NCI-H526 (cell line): ENCODE results near the gene DHX8.
"Not testable (repeated sequence)": the region's sequence is repeated elsewhere in the genome, so short reads cannot be mapped to it uniquely, and the experiment has no call there.

Experiments
- DNase-seq, 2 experiments: peaks; one replicate each; lab custom pipeline; 2025; lab: John Stamatoyannopoulos, UW

The DHX8 gene

DNA sequence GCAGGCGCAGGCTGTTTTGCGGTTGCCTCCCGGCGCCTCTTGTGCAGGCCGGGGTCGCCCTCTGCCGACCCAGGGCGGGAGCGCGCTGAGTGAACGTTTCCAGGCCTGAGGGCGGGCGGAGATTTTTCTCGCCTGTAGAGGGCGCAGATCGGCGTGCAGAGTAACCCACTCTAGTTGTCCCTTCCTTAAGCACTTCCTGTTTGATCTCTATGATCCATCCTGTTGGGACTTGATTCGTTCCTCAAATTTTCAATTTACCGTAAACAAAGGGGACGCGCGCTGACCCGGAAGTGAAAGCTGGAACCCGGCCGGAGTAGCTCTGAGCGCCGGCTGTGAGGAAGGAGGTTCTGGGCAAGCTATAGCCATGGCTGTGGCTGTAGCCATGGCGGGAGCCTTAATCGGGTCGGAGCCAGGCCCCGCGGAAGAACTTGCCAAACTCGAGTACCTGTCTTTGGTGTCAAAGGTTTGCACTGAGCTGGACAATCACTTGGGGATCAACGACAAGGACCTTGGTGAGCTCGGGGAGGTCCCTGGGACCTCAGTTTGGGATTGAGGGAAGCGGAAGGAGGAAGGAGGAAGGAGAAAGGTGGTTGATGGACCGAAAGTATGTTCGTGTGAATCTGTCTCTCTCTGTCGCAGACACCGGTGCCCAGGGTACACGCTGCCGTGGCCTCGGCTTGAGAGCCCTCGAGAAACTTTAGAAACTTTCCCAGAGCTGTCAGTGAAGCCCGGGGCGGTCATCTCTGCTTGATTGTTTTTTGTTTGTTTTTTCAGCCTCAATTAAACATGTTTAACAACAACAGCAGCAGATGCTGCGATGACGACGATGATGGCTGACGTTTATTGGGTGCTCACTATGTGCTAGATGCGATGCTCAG, at the start of gene DHX8:
TSS of gene DHX8 (plus strand) at position 302 of the 878 bp plus-strand sequence. CDS start at position 365, 63 bp downstream.
- peak; percentile 98 to 99 for DNase-seq

DNA sequence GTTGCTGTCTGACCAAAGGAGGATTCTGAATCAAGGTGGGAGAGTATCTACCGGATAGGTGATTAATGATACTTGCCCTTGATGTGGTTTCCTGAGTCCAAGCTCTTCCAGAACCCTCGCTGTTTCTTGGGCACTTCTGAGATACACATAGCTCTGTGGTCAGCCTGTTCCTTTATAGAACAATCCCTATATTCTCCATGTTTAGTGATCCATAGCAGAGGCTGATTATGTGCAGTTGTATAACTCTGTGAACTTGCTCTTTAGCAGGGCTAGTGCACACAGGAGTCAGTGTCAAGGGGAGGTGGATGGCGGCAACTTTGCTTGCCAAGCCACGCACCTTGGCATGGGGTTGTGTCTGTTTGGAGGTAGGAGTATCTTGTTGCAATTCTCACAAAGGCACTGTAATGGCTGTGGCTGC, 48.9 kb upstream of the DHX8 start:
- peak; percentile 36 to 57 for DNase-seq

DNA sequence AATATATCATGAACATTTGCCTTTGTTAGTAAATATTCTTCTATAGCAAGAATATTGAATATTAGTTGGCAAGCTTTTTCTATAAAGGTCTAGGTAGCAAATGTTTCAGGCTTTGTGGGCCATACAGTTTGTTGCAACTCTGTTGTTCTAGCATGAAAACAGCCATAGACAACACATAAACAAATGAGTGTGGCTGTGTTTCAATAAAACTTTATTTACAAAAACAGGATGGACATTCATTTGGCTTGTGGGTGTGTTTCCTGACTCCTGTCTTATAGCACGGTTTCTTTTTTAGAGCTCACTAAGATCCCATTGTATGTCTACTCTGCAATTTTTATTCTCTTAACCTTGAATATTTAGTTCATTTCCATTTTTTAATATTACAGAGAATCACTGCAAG, 46.0 kb upstream of the DHX8 start:
- DNase-seq: no peak

DNA sequence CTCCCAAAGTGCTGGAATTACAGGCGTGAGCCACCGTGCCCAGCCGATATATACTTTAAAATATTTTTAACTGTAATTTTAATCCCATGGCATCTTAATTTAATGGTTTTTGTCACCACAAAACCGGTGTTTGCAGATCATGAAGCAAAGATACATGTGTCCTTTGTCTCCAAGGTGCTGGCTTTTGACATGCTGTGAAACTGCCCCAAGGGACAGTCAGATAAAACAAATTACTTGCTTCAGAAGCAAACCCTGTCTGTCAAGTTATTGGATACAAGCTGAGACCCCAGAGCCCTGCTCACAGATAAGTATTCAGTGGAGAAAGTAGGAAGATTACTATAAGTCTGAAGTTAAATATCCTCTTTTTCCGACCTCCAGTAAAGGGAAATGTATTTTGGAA, 45.1 kb upstream of the DHX8 start:
- no peak for DNase-seq

DNA sequence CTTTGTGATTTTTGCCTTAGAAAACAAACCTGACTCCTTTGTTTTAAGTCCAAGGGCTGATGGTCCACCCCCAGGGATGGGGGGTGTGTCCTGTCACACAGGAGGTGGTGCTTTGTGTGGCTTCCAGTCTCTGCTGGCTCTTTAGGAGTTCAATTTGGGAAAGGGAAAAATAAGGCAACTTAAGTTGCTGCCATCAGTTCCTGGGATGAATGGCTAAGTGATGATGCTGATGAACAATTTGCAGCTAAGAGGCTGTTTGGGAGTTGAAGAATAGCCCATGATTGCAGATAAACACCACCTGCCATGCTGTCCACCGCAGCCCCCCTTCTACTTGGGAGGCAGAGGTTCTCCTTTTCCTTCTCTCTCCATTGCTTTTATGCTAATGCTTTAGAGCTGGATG, 44.7 kb upstream of the DHX8 start:
- no peak for DNase-seq

DNA sequence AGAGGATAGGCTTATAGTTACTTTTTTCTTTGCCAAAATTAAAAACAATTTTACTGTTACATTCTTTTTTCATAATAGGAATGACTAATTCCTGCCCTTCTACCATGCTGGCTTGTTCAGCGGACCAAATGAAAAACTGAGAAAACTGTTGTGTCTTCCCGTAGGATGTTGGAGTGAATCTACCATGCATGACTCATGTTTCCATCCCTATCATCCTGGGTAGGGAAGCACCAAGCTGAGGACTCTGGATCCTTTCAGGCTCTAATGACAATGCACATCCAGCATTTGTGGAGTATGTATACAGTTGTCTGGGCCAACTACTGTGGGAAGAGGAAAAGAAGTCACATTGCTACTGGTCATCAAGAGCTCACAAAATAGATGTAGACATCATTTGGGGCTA, 41.1 kb upstream of the DHX8 start:
- no peak for DNase-seq

DNA sequence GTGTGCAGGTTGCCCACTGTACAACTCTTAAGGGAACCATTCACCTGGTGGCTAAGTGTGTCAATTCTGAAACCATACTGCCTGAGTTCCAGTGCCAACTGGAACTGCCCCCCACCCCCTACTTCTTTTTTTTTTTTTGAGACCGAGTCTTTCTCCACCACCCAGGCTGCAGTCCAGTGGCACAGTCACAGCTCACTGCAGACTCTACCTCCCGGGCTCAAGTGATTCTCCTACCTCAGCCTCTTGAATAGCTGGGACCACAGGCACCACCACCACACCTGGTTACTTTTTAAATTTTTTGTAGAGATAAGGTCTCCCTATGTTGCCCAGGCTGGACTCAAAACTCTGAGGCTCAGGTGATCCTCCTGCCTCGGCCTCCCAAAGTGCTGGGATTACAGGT, 40.4 kb upstream of the DHX8 start:
- DNase-seq: no peak

DNA sequence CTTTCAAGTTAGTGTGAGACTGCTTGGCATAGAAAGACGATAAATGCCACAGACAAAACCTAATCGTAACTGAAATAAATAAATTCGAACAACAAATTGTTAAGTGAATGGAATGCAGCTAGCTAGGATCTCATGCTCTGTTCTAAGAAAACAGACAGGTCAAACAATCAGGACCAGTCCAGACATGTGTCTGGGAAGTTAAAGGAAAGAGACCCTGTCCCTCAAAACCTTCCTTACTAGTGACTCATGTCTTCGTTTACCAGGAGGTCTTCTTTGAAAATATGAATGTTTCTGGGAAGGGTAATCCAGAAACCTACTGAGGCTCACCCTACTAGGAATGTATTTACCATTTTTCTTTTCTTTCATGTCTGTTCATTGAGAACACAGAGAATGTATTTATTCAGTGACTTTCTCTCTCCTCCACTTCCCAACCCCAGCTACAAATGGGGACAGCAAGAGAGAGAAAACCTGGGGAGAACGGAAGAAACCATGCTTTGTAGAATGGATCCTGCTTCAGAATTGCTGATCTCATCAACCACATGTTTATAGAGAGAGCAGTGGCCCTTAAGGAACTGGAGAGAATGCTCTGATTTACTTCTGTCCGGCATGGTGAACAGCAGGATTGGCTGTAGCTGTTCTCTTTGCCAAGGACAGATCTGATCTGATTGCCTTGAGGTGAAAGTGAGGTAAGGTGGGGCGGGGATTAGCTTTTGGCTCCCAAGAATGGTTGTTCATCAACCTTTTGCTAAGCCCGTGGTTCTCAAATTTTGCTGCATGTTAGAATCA, 39.4 kb upstream of the DHX8 start:
- DNase-seq: no peak

DNA sequence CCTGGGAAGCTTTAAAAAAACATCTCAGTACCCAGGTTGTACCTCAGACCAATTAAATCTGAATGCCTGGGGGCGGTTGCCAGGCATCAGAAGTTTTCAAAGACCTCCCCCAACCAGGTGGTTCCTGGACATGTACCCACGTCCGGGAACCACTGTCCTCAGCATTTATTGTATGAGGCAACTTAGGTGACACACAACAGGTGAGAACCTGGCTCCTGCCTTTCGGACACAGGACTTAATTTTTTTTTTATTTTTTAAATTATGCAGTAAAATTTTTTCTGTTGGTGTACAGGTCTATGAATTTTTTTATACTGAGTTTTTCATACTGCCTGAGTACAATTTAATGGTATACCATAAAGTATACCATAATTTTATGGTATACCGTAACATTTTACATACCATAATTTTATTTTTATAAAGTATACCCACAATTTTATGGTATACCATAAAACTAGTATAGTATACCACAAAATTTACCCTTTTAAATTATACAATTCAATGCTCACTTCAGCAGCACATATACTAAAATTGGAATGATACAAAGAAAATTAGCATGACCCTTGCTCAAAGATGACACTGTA, 38.7 kb upstream of the DHX8 start:
- DNase-seq: no peak

DNA sequence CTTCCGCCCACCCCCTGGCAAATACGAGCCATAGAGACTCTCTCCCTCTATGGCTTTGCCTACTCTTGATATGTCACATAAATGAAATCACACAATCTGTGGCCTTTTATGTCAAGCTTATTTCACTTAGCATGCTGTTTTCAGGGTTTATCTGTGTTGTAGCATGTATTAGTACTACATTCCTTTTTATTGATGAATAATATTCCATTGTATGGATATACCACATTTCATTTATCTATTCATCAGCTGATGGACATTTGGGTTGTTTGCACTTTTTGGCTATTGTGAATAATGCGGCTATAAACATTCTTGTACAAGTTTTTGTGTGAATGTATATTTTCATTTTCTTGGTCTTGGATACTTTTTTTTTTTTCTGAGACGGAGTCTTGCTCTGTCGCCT, 37.0 kb upstream of the DHX8 start:
- no peak for DNase-seq

DNA sequence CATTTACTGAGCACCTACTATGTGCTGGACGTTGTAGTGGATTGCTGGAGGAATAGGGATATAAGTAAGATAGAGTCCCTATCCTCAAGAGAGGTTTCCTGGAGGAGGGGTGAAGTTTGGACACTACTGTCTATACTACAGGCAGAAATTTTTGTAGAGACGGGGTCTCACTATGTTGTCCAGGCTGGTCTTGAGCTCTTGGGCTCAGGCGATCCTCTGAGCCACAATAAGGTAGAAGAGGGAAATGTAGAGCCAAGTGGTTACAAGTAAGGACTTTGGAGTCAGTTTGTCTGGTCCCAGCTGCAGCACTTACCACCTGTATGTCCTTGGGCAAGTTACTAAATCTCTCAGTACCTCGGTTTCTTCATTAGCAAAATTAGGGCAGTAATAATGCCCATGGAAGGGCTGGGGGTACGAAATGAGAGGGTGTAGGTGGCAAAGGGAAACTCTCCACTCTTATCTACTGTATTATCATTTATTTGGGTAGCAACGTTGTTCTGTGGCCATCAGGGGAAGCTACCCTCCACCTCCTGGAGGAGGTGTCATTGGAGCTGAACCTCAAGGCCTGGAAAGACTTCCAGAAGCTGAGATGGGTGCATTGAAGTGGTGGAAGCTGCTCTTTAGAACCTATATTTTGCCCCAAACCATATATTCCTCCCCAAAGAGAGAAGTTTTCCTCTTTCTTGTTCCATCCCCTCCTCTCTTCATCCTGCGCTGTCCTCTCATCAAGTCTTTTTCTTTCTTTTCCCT, 34.9 kb upstream of the DHX8 start:
- DNase-seq: no peak

DNA sequence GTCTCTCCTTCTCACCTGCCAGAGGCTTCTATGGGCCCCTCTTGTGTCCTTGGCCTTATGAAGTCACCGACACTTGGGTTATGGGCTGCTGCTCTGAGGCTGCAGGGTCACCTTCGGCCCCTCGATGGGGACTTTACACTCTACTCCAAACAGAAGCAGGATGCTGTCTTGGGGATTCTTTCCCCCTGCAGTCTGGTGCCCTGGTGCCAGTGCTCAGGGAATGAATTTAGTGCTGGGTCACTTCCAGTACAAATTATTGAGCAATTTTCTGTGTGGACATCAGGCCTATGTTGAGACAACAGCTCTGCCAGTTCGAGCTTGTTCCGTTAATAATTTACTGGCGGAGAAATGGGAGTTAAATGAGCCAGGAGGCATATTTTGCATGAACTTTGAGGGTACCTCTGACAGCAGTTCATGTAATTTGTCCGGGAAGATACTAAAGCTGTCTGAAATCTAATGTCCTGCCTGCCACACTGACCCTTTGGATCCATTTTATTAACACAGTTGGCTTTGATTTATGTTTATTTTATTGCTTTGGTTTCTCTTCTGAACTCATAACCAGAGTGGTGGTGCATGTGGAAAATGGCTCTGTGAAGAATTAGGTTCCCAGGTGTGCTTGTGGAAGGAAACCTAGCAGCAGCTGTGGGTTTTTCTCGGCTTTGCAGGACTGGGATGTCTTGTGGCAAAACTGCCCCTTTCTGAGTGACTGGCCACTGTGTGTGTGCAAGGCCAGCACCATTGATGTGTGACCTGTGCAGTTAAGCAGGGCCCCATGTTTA, 34.1 kb upstream of the DHX8 start:
- peak in 1 of 2 experiments; percentile 13 for DNase-seq

DNA sequence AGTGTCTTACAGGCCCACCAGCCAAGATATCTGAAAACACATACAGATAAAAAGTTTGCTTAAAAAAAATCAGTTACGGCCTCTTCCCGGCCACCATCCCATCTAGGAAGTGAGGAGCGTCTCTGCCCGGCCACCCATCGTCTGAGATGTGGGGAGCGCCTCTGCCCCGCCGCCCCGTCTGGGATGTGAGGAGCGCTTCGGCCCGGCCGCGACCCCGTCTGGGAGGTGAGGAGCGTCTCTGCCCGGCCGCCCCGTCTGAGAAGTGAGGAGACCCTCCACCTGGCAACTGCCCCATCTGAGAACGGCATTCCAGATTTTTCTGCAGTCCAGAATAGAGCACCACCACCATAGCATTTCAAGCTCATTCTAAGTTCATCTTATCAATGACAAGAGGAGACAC, 33.0 kb upstream of the DHX8 start:
- not testable (repeated sequence) for DNase-seq

DNA sequence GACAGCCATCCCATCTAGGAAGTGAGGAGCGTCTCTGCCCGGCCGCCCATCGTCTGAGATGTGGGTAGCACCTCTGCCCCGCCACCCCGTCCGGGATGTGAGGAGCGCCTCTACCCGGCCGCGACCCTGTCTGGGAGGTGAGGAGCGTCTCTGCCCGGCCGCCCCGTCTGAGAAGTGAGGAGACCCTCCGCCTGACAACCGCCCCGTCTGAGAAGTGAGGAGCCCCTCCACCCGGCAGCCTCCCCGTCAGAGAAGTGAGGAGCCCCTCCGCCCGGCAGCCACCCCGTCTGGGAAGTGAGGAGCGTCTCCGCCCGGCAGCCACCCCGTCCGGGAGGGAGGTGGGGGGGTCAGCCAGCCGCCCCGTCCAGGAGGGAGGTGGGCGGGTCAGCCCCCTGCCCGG, 32.0 kb upstream of the DHX8 start:
- not testable (repeated sequence) for DNase-seq

DNA sequence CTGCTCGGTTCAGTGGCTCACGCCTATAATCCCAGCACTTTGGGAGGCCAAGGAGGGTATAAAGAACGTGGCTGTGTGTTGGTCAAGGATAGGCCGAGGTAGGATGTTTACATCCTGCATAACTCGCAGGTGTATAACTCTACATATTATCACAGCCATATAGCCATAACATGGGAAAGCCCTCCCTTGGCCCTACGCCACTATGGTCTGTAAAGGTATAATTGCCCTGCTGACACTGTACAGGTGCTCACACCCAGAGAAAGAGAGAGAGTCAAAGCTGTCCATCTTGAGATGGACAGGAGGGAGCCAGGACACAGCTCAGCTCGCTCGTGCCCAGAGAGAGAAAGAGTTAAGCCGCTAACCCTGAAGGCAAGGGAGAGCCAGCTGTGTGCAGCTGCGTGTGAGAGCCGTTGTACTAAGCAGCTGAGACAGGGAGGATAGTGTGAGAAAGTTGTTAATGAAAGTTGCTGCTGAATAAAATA, 30.4 kb upstream of the DHX8 start:
- DNase-seq: no peak

DNA sequence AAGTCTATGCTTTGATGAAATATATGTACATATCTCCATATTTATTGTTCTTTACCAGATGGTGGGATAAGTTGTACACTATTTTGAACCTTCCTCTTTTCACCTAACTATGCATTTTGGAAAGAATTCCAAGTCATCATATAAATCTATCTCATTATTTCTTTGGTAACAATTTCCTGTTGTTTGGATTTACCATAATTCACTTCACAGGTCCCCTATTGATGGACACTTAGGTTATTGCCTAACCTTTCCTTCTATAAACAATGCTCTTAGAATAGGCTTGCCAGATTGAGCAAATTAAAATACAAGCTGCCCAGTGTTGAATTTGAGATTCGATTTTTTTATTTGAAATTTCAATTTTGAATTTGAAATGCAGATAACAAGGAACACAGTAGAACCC, 28.9 kb upstream of the DHX8 start:
- no peak for DNase-seq

DNA sequence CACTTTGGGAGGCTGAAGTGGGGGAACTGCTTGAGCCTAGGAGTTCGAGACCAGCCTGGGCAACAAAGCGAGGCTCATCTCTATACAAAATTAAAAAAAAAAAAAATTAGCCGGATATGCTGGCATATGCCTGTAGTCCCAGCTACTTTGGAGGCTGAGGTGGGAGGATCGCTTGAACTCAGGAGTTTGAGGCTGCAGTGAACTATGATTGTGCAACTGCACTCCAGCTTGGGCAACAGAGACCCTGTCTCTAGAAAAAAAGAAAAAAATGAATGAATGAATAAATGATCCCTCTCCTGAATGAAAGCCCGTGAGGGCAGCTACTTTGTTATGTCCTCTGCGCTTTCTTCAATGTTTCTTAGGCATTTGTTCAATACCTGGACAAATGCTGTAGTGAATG, 27.7 kb upstream of the DHX8 start:
- no peak for DNase-seq

DNA sequence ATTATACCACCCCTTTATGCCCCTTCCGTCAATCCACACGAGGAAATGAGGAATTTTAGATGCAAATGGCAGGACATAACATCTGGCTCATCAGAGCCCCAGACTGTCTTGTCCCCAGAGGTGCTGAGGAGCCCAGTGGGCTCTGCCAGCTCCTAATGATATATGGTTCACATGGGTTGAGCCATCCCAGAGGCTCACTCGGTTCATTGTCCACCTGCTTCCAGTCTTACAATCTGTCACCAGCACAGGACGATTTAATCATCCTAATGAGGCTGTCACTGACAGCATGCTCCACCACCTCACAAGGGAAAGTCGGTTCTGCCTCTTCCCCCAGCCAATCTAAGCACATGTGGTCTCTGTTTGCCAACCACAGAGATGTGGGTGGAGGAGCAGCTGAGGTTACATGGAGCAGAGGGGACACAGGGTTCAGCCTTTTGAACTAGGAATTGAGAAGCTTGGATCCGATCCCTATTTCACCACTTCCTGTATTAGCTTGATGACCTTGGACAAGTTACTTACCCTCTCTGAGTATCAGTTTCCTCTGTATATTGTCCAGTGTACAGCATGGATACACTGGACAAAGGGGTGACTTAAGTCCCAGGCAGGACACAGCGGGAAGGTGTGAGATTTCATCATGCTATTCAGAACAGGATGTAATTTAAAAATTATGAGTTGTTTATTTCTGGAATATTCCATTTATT, 27.0 kb upstream of the DHX8 start:
- no peak for DNase-seq

DNA sequence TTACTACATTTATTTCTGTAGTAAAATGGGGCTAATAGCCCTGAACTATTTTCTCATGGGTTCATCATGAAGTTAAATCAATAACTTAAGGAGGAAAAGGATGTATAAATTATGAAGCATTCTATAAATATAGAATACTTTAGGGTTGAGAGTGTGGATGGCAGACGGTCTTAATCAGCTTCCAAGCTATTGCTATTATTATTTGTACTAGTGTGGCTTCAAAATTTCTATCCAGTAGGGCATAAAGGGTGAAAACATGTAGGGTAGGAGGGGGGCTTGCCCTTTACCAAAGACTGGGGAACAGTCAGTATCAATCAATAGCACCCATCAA, 26.4 kb upstream of the DHX8 start:
- DNase-seq: no peak

DNA sequence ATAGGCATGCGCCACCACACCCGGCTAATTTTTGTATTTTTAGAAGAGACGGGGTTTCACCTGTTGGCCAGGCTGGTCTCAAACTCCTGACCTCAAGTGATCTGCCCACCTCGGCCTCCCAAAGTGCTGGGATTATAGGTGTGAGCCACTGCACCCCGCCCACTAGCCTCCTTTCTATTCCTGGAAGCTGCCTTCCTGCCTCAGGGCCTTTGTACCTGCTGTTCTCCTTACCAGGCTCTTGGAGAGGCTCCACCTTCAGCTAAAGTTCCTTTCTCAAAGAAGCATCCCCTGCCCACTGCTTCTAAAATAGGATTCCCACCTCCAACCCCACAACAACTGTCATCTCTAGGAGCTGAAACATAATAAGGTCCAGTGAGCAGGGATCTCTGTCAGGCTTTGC, 23.9 kb upstream of the DHX8 start:
- DNase-seq: not testable (repeated sequence)

DNA sequence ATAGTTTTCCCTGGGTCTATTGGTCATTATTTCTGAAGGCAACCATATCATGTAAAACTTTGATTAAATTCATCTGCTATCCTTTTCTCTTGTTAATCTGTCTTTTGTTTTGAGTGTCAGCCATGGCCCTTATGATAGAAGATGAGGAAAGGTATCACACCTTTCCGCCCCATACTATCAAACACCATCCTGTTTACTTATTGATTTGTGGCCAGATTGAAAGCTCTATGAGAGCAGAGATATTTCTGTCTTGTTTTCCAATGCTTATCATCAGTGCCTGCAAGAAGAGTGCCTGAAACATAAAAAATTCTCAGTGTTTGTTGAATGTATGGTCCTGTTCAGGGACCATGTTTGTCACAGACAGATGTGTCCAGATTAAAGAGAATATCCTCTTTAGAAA, 22.6 kb upstream of the DHX8 start:
- DNase-seq: no peak
